ENCODE data around the gene MIF4GD. TPM values are rescaled to one million over a fixed set of nuclear protein-coding genes. Genes with fewer than 3 reads are reported as not detected.

MIF4GD gene, protein sequence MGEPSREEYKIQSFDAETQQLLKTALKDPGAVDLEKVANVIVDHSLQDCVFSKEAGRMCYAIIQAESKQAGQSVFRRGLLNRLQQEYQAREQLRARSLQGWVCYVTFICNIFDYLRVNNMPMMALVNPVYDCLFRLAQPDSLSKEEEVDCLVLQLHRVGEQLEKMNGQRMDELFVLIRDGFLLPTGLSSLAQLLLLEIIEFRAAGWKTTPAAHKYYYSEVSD
- 33.7 to 38.5 TPM (median 37.6 TPM) in 5 replicates for total RNA-seq (2022; extraction: Qiagen RNA extraction)

DNA sequence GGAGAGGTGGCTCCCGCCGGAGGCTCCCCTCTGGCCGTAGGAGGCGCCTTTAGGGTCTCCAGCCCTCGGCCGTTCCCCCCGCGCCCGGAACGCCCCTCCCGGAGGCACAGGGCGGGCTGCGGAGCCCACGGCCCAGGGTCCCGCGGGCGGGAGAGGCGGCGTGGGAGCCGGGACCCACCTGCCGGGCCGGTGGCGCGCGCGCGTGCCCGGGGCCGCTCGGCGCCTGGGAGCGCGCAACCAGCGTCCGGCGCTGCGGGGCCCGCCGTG, at the start of gene MIF4GD:
Gene MIF4GD (minus strand): TSS at position 266 of the 267 bp plus-strand sequence. CDS start 1,036 bp downstream, outside the sequence.

DNA sequence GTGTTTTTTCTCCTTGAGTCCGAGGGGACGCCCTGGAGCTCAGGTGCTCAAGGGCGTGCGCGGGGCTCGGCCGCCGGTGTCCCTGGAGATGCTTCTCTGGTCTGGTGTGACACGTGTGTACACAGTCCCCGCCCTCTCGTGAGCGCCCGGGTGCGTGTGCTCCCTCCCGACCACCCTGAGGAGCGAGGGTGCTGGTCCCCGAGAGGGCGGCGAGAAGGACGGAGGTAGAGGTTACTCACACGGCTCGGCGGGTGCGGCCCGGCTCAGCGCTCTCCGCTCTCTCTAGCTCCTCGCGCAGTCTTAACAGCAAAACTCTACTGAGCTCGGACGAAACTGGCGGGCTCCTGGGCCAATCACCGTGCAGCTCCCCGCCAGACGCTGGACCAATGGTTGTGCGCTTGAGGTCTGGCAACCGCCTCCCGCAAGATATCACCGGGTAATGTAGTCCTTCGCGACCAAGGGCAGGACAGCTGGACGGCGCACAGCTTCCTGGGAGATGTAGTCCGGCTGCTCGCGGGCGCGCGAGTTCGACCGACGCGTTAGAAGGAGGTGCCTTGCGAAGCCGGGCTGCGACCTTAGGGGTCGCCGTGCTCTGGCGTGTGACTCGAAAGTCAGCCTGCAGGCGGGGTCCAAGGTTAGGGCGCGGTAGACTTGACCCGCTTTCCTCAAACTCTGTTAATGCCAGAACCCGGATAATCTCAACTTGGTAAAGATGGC, 18.2 kb upstream of the MIF4GD start, which contains the start of gene SLC25A19:
Gene SLC25A19 (minus strand): TSS at position 319 of the 717 bp plus-strand sequence. CDS start 2,669 bp downstream, outside the sequence.

DNA sequence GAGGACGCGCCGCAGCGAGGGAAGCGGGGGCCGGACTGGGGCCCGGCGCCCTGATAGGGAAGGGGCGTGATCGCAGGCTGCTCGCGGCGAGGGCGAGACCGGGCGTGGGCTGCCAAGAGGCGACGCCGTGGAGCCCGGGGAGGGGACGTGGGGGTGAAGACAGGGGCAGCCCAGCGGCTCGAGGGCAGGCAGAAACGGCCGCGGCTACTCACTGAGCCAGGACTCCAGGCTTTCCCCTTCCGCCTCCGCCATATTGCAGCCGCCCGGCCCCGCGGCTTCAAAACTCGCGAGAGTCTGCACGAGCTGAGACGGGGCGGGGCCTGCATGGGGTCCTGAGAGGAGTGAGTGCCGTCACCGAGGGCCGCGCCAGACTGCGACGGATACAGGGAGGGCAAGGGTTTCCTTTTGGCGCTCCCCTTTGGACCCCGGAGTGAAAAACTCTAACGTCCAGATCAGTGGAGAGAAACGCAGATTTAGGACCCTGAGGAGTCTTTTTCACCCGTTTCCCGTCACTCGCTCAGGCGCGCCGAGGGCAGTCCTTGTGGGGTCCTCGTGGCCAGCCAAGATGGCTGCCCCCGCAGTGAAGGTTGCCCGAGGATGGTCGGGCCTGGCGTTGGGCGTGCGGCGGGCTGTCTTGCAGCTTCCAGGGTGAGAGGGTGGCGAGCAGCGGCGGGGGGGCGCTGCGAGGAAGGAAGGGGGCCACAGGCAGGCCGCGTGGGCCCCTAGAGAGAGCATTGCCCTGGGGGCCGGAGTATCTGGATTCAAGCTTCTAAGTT, 9.5 kb downstream of the MIF4GD start, which contains the start of the genes GGA3 and MRPS7:
Gene GGA3 (minus strand): TSS at position 271 of the 776 bp plus-strand sequence. CDS start 19 bp downstream, at position 252.
Gene MRPS7 (plus strand): TSS at position 544 of the 776 bp plus-strand sequence. CDS start 22 bp downstream, at position 566.

Other genes starting within 250 kb of the MIF4GD start
- gene ATP5PD, start 224.3 kb downstream of the MIF4GD start, total RNA-seq (2022; extraction: Qiagen RNA extraction), result 481 to 533 TPM (median 504 TPM) in 5 replicates
- gene KCTD2, start 224.0 kb downstream of the MIF4GD start, total RNA-seq (2022; extraction: Qiagen RNA extraction), result 30.1 to 35.5 TPM (median 30.5 TPM) in 5 replicates
- 25.8 to 33.0 TPM (median 29.0 TPM) in 5 replicates for gene SLC16A5, start 183.3 kb downstream of the MIF4GD start, total RNA-seq (2022; extraction: Qiagen RNA extraction)
- 16.6 to 20.8 TPM (median 17.5 TPM) in 5 replicates for gene ARMC7, start 161.3 kb downstream of the MIF4GD start, total RNA-seq (2022; extraction: Qiagen RNA extraction)
- 81.2 to 127 TPM (median 122 TPM) in 5 replicates for gene NT5C, start 139.5 kb downstream of the MIF4GD start, total RNA-seq (2022; extraction: Qiagen RNA extraction)
- 670 to 830 TPM (median 736 TPM) in 5 replicates for gene JPT1, start 116.7 kb downstream of the MIF4GD start, total RNA-seq (2022; extraction: Qiagen RNA extraction)
- gene SUMO2, start 88.3 kb downstream of the MIF4GD start, total RNA-seq (2022; extraction: Qiagen RNA extraction), result 258 to 388 TPM (median 378 TPM) in 5 replicates
- gene NUP85, start 65.6 kb downstream of the MIF4GD start, total RNA-seq (2022; extraction: Qiagen RNA extraction), result 96.4 to 110 TPM (median 98.5 TPM) in 5 replicates
- 26.2 to 28.9 TPM (median 28.0 TPM) in 5 replicates for gene GGA3, start 9.6 kb downstream of the MIF4GD start, total RNA-seq (2022; extraction: Qiagen RNA extraction)
- 143 to 179 TPM (median 172 TPM) in 5 replicates for gene MRPS7, start 9.4 kb downstream of the MIF4GD start, total RNA-seq (2022; extraction: Qiagen RNA extraction)
- gene SLC25A19, start 18.2 kb upstream of the MIF4GD start, total RNA-seq (2022; extraction: Qiagen RNA extraction), result 17.3 to 18.6 TPM (median 17.9 TPM) in 5 replicates
- gene GRB2, start 134.4 kb upstream of the MIF4GD start, total RNA-seq (2022; extraction: Qiagen RNA extraction), result 89.5 to 97.6 TPM (median 93.5 TPM) in 5 replicates
- gene TMEM94, start 185.4 kb upstream of the MIF4GD start, total RNA-seq (2022; extraction: Qiagen RNA extraction), result 36.6 to 51.1 TPM (median 43.7 TPM) in 5 replicates
- gene CASKIN2, start 244.3 kb upstream of the MIF4GD start, total RNA-seq (2022; extraction: Qiagen RNA extraction), result 9.0 to 13.3 TPM (median 10.1 TPM) in 5 replicates
- 29.6 to 42.0 TPM (median 40.4 TPM) in 5 replicates for gene TSEN54, start 245.3 kb upstream of the MIF4GD start, total RNA-seq (2022; extraction: Qiagen RNA extraction)